ENCODE results near the gene GPR50. TPM values are rescaled to one million over a fixed set of nuclear protein-coding genes. Genes with fewer than 3 reads are reported as not detected.

Gene GPR50
- total RNA-seq = not detected
- not detected for polyA plus RNA-seq (ENCODE audit: insufficient read length in 6 of 6)
- long read RNA-seq, donor 1 = 0 reads
- long read RNA-seq, donor 2 = 0 reads
- long read RNA-seq, donor 3 = 0 reads
- long read RNA-seq, donor 4 = 0 reads
- long read RNA-seq, donor 5 = 0 reads
- long read RNA-seq, donor 6 = 0 reads
- long read RNA-seq, donor 7 = 0 reads
- long read RNA-seq, donor 8 = 0 reads
- long read RNA-seq, donor 9 = 0 reads
- long read RNA-seq, donor 10 = 0 reads
- long read RNA-seq, donor 11 = 0 reads
- long read RNA-seq, donor 12 = 0 reads

- no peak for ATAC-seq
- H3K36me3 ChIP-seq = no peaks in the 10 kb centered on the region
- intact Hi-C loops (cut with DNase I) = no loop called here
These were observed at the start of gene GPR50 for GRCh38 chrX:151176231-151176750. TSS of gene GPR50 (plus strand) at chrX:151176584. CDS start at chrX:151176722, 138 bp downstream.

GRCh38 chrX:151132531-151132930 is 43.9 kb upstream of the GPR50 start:
- ATAC-seq (no peak), DNase-seq (no peak)
- H3K9me3 ChIP-seq = no peaks in the 10 kb centered on the region
- H3K36me3 ChIP-seq = no peaks in the 10 kb centered on the region
- intact Hi-C loops (cut with DNase I) = no loop called here
- no peaks in the 10 kb centered on the region for H3K27me3 ChIP-seq
- TF ChIP-seq CTCF (IDR thresholded peaks at IDR 0.05) = no peak
- H3K4me1 ChIP-seq = no peaks in the 10 kb centered on the region
- H3K4me3 ChIP-seq = no peak overlapping the region
- no peak overlapping the region for H3K27ac ChIP-seq

More at GRCh38 chrX:151176231-151176750, at the start of gene GPR50:
- no peak within 1 kb of the TSS for H3K27ac ChIP-seq
- no peak for TF ChIP-seq CTCF (IDR thresholded peaks at IDR 0.05)
- H3K27me3 ChIP-seq = peaks cover 36 to 83% of the 10 kb centered on the region in 2 donors
- no peak for DNase-seq
- no peaks in the 10 kb centered on the region for H3K4me1 ChIP-seq
- no peak within 1 kb of the TSS for H3K4me3 ChIP-seq
- H3K9me3 ChIP-seq = no peaks in the 10 kb centered on the region

- peak; percentile 57 to 83 for TF ChIP-seq CTCF (IDR thresholded peaks at IDR 0.05)
- intact Hi-C loops (cut with DNase I) = no loop called here
- no peak overlapping the region for H3K27ac ChIP-seq
- no peak overlapping the region for H3K4me3 ChIP-seq
- peaks cover 0 to 7% of the 10 kb centered on the region in 2 donors for H3K27me3 ChIP-seq
- H3K9me3 ChIP-seq = no peaks in the 10 kb centered on the region
- H3K4me1 ChIP-seq = no peaks in the 10 kb centered on the region
- no peaks in the 10 kb centered on the region for H3K36me3 ChIP-seq
- DNase-seq (peak in 2 of 4 donors; percentile 29 to 60), ATAC-seq (peak; percentile 90)
These were observed 24.6 kb upstream of the GPR50 start for GRCh38 chrX:151151665-151152267.

- no peak overlapping the region for H3K27ac ChIP-seq
- DNase-seq (no peak), ATAC-seq (no peak)
- intact Hi-C loops (cut with DNase I) = no loop called here
- no peak for TF ChIP-seq CTCF (IDR thresholded peaks at IDR 0.05)
- no peaks in the 10 kb centered on the region for H3K9me3 ChIP-seq
- no peaks in the 10 kb centered on the region for H3K36me3 ChIP-seq
- H3K27me3 ChIP-seq = peaks cover 0 to 7% of the 10 kb centered on the region in 2 donors
- H3K4me3 ChIP-seq = no peak overlapping the region
- H3K4me1 ChIP-seq = no peaks in the 10 kb centered on the region
These were observed 23.3 kb upstream of the GPR50 start for GRCh38 chrX:151153086-151153485.

GRCh38 chrX:151153667-151154066 is 22.7 kb upstream of the GPR50 start:
- Histone ChIP-seq H3K4me3 (no peak overlapping the region), H3K9me3 (no peaks in the 10 kb centered on the region), H3K27ac (no peak overlapping the region), H3K4me1 (no peaks in the 10 kb centered on the region), H3K36me3 (no peaks in the 10 kb centered on the region), H3K27me3 (peaks cover 0 to 7% of the 10 kb centered on the region in 2 donors)
- DNase-seq = no peak
- ATAC-seq = no peak
- TF ChIP-seq CTCF (IDR thresholded peaks at IDR 0.05) = no peak
- intact Hi-C loops (cut with DNase I) = no loop called here
